Ishikawa (cell line): ENCODE results near the gene SLC19A3.
"Not testable (repeated sequence)": the region's sequence is repeated elsewhere in the genome, so short reads cannot be mapped to it uniquely, and the experiment has no call there.

Experiments
- CEBPB ChIP-seq: IDR thresholded peaks from 2 replicates; pipeline ENCODE4 v1.6.1; 2012
- CREB1 ChIP-seq: IDR thresholded peaks from 2 replicates; pipeline ENCODE4 v1.6.1; 2012; ENCODE audit warnings: low read depth
- EGR1 ChIP-seq: IDR thresholded peaks from 2 replicates; pipeline ENCODE4 v1.6.1; 2012
- EP300 ChIP-seq: IDR thresholded peaks from 2 replicates; pipeline ENCODE4 v1.6.1; 2012; ENCODE audit warnings: borderline replicate concordance
- FOXM1 ChIP-seq: IDR thresholded peaks from 2 replicates; pipeline ENCODE4 v1.6.1; 2012; ENCODE audit warnings: low read depth, borderline replicate concordance
- NFIC ChIP-seq: IDR thresholded peaks from 2 replicates; pipeline ENCODE4 v1.6.1; 2012
- RAD21 ChIP-seq: IDR thresholded peaks from 2 replicates; pipeline ENCODE4 v1.6.1; 2012; ENCODE audit warnings: low read depth
- TAF1 ChIP-seq: IDR thresholded peaks from 2 replicates; pipeline ENCODE4 v1.6.1; 2012; ENCODE audit warnings: low read depth, mild to moderate bottlenecking
- TCF12 ChIP-seq: IDR thresholded peaks from 2 replicates; pipeline ENCODE4 v1.6.1; 2012; ENCODE audit warnings: low read depth
- TEAD4 ChIP-seq: IDR thresholded peaks from 2 replicates; pipeline ENCODE4 v1.6.1; 2012
- YY1 ChIP-seq: IDR thresholded peaks from 2 replicates; pipeline ENCODE4 v1.6.1; 2012; ENCODE audit warnings: low read depth
- ZBTB7A ChIP-seq: IDR thresholded peaks from 2 replicates; pipeline ENCODE4 v1.6.1; 2012; ENCODE audit warnings: low read depth
- TF ChIP-seq, protein P1 (sequence below): IDR thresholded peaks from 2 replicates; pipeline ENCODE4 v1.6.1; 2012
- TF ChIP-seq, protein P2 (sequence below): IDR thresholded peaks from 2 replicates; pipeline ENCODE4 v1.6.1; 2012; ENCODE audit warnings: low read depth, mild to moderate bottlenecking
- TF ChIP-seq, protein P3 (sequence below): IDR thresholded peaks from 2 replicates; pipeline ENCODE4 v1.6.1; 2012

Gene SLC19A3

DNA sequence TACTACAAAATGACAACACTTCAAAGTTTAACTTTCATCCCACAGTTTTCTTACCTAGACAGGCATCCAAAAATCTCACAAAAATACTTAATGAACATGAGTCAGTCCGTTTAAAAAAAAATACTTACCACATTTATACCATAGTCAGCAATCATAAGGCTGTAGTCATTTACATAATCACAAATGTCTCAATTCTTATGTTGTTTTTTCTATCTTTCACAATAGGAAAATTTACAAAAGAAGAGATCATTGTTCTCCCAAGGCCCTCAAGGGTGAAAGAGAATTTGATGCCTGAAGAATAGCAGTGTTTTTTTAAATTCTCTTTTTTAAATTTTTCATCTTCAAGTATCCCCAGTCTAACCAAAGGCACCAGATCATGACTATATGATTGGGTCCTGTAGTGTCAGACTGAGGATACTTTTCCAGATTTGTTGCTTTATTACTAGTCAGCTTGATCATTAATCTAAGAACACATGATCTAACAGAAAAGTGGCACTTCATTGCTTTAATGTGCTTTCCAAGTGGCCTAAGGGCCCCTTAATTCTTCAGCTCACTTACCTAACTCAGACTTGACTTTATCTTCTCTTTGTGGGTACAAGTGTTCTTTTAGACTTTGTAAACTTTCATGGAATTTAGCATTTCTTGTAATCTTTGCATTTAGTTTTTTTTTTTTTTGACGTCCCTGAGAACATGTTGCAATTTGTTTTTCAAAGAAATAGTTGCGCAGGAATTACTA is 46.5 kb downstream of the SLC19A3 start:
- no peak for TF ChIP-seq TAF1
- TF ChIP-seq, protein P1, sequence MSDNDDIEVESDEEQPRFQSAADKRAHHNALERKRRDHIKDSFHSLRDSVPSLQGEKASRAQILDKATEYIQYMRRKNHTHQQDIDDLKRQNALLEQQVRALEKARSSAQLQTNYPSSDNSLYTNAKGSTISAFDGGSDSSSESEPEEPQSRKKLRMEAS, result no peak
- no peak for TF ChIP-seq FOXM1
- TF ChIP-seq, protein P2, sequence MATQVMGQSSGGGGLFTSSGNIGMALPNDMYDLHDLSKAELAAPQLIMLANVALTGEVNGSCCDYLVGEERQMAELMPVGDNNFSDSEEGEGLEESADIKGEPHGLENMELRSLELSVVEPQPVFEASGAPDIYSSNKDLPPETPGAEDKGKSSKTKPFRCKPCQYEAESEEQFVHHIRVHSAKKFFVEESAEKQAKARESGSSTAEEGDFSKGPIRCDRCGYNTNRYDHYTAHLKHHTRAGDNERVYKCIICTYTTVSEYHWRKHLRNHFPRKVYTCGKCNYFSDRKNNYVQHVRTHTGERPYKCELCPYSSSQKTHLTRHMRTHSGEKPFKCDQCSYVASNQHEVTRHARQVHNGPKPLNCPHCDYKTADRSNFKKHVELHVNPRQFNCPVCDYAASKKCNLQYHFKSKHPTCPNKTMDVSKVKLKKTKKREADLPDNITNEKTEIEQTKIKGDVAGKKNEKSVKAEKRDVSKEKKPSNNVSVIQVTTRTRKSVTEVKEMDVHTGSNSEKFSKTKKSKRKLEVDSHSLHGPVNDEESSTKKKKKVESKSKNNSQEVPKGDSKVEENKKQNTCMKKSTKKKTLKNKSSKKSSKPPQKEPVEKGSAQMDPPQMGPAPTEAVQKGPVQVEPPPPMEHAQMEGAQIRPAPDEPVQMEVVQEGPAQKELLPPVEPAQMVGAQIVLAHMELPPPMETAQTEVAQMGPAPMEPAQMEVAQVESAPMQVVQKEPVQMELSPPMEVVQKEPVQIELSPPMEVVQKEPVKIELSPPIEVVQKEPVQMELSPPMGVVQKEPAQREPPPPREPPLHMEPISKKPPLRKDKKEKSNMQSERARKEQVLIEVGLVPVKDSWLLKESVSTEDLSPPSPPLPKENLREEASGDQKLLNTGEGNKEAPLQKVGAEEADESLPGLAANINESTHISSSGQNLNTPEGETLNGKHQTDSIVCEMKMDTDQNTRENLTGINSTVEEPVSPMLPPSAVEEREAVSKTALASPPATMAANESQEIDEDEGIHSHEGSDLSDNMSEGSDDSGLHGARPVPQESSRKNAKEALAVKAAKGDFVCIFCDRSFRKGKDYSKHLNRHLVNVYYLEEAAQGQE, result no peak
- TF ChIP-seq TCF12, result no peak
- TF ChIP-seq NFIC, result no peak
- TF ChIP-seq CEBPB, result no peak
- TF ChIP-seq ZBTB7A, result no peak
- TF ChIP-seq RAD21, result no peak
- no peak for TF ChIP-seq YY1
- no peak for TF ChIP-seq TEAD4
- TF ChIP-seq CREB1, result no peak
- TF ChIP-seq EGR1, result no peak
- TF ChIP-seq, protein P3, sequence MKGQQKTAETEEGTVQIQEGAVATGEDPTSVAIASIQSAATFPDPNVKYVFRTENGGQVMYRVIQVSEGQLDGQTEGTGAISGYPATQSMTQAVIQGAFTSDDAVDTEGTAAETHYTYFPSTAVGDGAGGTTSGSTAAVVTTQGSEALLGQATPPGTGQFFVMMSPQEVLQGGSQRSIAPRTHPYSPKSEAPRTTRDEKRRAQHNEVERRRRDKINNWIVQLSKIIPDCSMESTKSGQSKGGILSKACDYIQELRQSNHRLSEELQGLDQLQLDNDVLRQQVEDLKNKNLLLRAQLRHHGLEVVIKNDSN, result no peak

DNA sequence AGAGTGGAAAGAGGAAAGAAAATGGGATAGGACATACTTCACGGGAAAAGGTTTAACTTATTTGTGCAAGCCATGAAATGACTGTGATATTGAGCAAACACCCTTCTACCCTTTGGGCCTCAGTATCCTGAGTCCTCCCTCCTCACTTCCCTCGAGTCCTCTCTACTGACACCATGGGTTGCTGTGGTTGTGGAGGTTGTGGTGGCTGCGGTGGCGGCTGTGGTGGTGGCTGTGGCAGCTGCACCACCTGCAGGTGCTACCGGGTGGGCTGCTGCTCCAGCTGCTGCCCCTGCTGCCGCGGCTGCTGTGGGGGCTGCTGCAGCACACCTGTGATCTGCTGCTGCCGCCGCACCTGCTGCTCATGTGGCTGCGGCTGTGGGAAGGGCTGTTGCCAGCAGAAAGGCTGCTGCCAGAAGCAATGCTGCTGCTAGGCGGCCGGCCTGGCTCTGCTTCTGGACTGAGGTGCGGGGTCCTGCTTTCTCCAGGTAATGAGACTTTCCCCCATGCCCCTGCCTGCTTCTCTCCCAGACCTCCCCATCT is 51.1 kb downstream of the SLC19A3 start, which contains the start of gene SCYGR5:
Gene SCYGR5, plus strand, starts transcription at position 174 of the 540 bp plus-strand sequence. Its CDS starts 0 bp downstream, at position 174.
- not testable (repeated sequence) for TF ChIP-seq FOXM1, YY1, EP300

DNA sequence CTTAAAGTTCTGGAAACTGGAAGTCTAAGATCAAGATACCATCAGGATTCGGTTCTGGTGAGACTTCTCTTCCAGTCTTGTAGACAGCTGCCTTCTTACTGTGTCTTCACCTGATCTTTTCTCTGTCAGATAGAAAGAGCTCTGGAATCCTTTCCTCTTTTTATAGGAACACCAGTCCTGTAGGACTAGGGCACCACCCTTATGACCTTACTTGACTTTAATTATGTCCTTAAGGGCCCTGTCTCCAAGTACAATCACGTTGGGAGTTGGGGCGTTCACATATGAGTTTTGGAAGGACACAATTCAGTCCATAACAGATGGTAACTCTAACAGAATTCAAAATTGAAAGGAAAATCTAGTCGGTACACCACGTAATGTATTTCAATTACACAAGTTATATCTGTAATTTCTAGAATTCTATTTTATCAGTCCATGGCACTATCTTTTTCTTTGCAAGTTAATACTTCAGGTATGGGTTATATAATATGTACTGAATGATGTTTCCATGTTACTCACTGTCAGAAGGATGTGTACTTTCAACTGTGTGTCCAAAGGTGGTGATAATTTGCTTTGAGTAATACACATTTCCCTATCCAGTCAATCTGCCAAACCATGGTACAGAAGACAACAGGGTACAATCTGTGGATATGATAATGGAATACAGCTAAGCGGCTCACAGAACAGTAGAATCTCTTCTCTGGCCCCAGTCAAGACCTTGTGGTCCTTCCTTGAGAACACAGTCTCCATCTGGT is 52.5 kb downstream of the SLC19A3 start:
- TF ChIP-seq NFIC, result no peak
- no peak for TF ChIP-seq RAD21
- no peak for TF ChIP-seq FOXM1
- TF ChIP-seq, protein P1, result no peak

DNA sequence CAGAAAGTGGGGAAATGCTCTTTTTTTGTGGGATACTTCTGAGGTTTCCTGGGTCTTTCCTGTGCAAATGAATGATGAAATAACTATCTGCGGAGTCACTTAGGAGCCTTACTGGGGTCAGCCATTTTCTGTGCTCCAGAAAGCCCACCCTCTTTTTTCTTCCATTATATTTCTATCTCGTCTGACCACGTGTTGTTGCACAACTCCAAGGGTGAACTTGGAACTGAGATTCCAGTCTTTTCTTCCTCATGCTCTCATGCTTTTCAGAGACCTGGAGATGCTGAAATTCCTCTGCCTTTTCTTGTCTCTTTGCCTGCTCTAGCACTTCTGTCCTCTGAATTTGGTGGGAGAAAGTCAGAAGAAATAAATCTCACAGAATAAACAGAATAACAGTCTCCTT is 56.0 kb downstream of the SLC19A3 start:
- no peak for TF ChIP-seq EGR1
- TF ChIP-seq TEAD4, result no peak
- TF ChIP-seq, protein P2, result no peak
- TF ChIP-seq YY1, result no peak
- no peak for TF ChIP-seq CREB1
- no peak for TF ChIP-seq FOXM1
- TF ChIP-seq EP300, result no peak
- TF ChIP-seq CEBPB, result no peak

DNA sequence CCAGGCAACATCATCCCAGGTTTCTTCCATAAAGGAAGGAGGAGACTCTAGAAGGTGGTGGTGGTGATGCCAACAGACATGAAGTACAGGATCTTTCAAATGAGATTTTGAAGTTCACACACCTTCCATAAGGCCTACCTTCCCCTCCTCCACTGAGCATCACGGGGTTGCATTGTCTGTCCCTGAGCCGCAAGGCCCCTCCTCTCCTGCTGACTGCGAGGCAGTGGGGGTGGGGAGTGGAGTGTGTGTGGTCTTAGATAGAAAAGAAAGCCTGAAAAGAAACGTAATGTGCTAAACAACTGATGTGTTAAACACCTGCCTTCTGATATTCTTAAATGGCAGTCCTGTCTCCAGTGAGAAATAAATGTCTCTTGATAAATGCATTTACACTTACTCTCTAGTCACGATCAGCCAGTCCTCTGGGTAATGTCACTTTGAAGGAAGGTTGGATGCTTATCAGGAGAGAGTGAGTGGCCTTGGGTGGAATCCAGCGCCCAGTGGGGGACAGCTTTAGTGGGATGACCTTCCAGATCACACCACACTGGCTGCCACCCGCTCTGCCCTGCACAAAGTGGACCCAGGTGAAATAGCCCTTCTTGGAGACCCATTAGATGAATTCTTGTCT is 56.7 kb downstream of the SLC19A3 start:
- TF ChIP-seq, protein P1, result no peak
- no peak for TF ChIP-seq TEAD4
- TF ChIP-seq CEBPB, result no peak
- TF ChIP-seq EP300, result no peak
- no peak for TF ChIP-seq ZBTB7A
- TF ChIP-seq, protein P2, result no peak
- TF ChIP-seq CREB1, result no peak
- no peak for TF ChIP-seq EGR1
- no peak for TF ChIP-seq YY1
- TF ChIP-seq NFIC, result no peak
- TF ChIP-seq RAD21, result no peak
- no peak for TF ChIP-seq TCF12
- TF ChIP-seq TAF1, result no peak
- TF ChIP-seq, protein P3, result no peak
- no peak for TF ChIP-seq FOXM1
